Prostate gland (tissue), 2 donors: Measurements from ENCODE around the gene SUSD5. TPM values are rescaled to one million over a fixed set of nuclear protein-coding genes. Genes with fewer than 3 reads are reported as not detected.

Source experiments
- DNase-seq: peaks from one replicate; pipeline ENCODE4 v3.0.0-alpha.2; 2019; ENCODE audit warnings: low spot score
- H3K27ac ChIP-seq, 2 donors: fragments of 200-600 bp; sonication (generic); 2 replicates each; pipeline ENCODE4 v1.5.1; 2017 to 2019
- H3K27me3 ChIP-seq: fragments of 200-600 bp; sonication (generic); replicated peaks from 2 replicates; pipeline ENCODE4 v1.5.1; 2019; ENCODE audit not compliant: insufficient read depth
- H3K36me3 ChIP-seq, 2 donors: fragments of 200-600 bp; sonication (generic); 1 replicate in 1 of 2; 2 replicates in 1 of 2; pipeline versions ENCODE4 v1.5.1 to v1.8.1; 2017 to 2019
- H3K4me1 ChIP-seq: fragments of 200-600 bp; sonication (generic); replicated peaks from 2 replicates; pipeline ENCODE4 v1.5.1; 2019
- H3K4me3 ChIP-seq, 2 donors: fragments of 200-600 bp; sonication (generic); 2 replicates each; pipeline ENCODE4 v1.5.1; 2017 to 2019
- H3K9me3 ChIP-seq: fragments of 200-600 bp; sonication (generic); 2 replicates; pipeline ENCODE4 v1.5.1; 2017
- CTCF ChIP-seq, 4 experiments: fragments of 200-600 bp in 2 of 4; fragments of 450-650 bp in 2 of 4; sonication (generic) in 2 of 4; IDR thresholded peaks; 1 replicate in 3 of 4; 2 replicates in 1 of 4; pipeline ENCODE4 v1.5.1; 2016 to 2019; ENCODE audit warnings: antibody characterized with exemption in 4 of 4, mild to moderate bottlenecking in 2 of 4, moderate library complexity in 2 of 4
- POLR2A ChIP-seq: fragments of 450-650 bp; IDR thresholded peaks from one replicate; pipeline ENCODE4 v1.6.1; 2016; ENCODE audit warnings: antibody characterized with exemption, mild to moderate bottlenecking
- POLR2AphosphoS5 ChIP-seq: sonication (generic); formaldehyde crosslinking; IDR thresholded peaks from one replicate; pipeline ENCODE4 v1.6.1; 2017; ENCODE audit warnings: antibody characterized with exemption
- WGBS: methylation state at CpG from one replicate; pipeline ENCODE4 v1.1.5; 2018; 5-methylcytosine and 5-hydroxymethylcytosine counted together
- intact Hi-C: fragments of 100-400 bp; cut with DNase I; formaldehyde crosslinking; loops from one replicate; pipeline ENCODE4 v1.14.2; 2022
- total RNA-seq, 2 donors: library from RNA; depleted of rRNA; stranded (reverse); fragments of >200 nt; gene quantifications; one replicate each; pipeline ENCODE4 v1.1.0, GENCODE V29; 2016

The SUSD5 gene
- total RNA-seq, 2 donors from 2014 or later, result 0.77 to 6.9 TPM

- TF ChIP-seq CTCF (IDR thresholded peaks at IDR 0.05), result no peak
- no peak for TF ChIP-seq POLR2A
- TF ChIP-seq POLR2AphosphoS5, result no peak
- no peaks in the 10 kb centered on the region for H3K9me3 ChIP-seq
- no peaks in the 10 kb centered on the region for H3K27me3 ChIP-seq
- no peak for DNase-seq
- WGBS, result 35% methylated on average over 5 of the region's 5 CpGs
- H3K4me1 ChIP-seq, result no peaks in the 10 kb centered on the region
- no peak overlapping the region for H3K27ac ChIP-seq
- no peak overlapping the region for H3K4me3 ChIP-seq
- intact Hi-C loops, result no loop called here
- no peaks in the 10 kb centered on the region for H3K36me3 ChIP-seq
These were observed 13.3 kb upstream of the SUSD5 start for GRCh38 chr3:33231756-33232465.

GRCh38 chr3:33229947-33230346, 11.3 kb upstream of the SUSD5 start:
- 23% methylated on average over 5 of the region's 5 CpGs for WGBS
- no peak for TF ChIP-seq POLR2AphosphoS5
- TF ChIP-seq CTCF (IDR thresholded peaks at IDR 0.05), result no peak
- no peak for TF ChIP-seq POLR2A
- no peak overlapping the region for H3K4me3 ChIP-seq
- H3K27me3 ChIP-seq, result no peaks in the 10 kb centered on the region
- intact Hi-C loops, result no loop called here
- H3K9me3 ChIP-seq, result no peaks in the 10 kb centered on the region
- H3K4me1 ChIP-seq, result no peaks in the 10 kb centered on the region
- no peak for DNase-seq
- H3K36me3 ChIP-seq, result no peaks in the 10 kb centered on the region
- H3K27ac ChIP-seq, result no peak overlapping the region

- no peaks in the 10 kb centered on the region for H3K4me1 ChIP-seq
- H3K4me3 ChIP-seq, result no peak overlapping the region
- no peaks in the 10 kb centered on the region for H3K36me3 ChIP-seq
- no peaks in the 10 kb centered on the region for H3K27me3 ChIP-seq
- intact Hi-C loops, result no loop called here
- WGBS, result 88% methylated on average over 3 of the region's 3 CpGs
- H3K27ac ChIP-seq, result no peak overlapping the region
- no peaks in the 10 kb centered on the region for H3K9me3 ChIP-seq
- TF ChIP-seq CTCF (IDR thresholded peaks at IDR 0.05) (no peak), POLR2AphosphoS5 (no peak), POLR2A (no peak)
- no peak for DNase-seq
These were observed 10.5 kb upstream of the SUSD5 start for GRCh38 chr3:33229066-33229465.

GRCh38 chr3:33221241-33221640, 2.6 kb upstream of the SUSD5 start:
- intact Hi-C loops, result no loop called here
- no peak for DNase-seq
- TF ChIP-seq CTCF (IDR thresholded peaks at IDR 0.05) (no peak), POLR2AphosphoS5 (no peak), POLR2A (no peak)
- H3K4me3 ChIP-seq, result no peak overlapping the region
- no peaks in the 10 kb centered on the region for H3K4me1 ChIP-seq
- H3K27ac ChIP-seq, result no peak overlapping the region
- H3K9me3 ChIP-seq, result no peaks in the 10 kb centered on the region
- 72% methylated on average over 3 of the region's 3 CpGs for WGBS
- no peaks in the 10 kb centered on the region for H3K36me3 ChIP-seq
- peaks cover 2% of the 10 kb centered on the region for H3K27me3 ChIP-seq

GRCh38 chr3:33219175-33219487, 521 bp upstream of the SUSD5 start:
- 8% methylated on average over 15 of the region's 15 CpGs for WGBS
- Histone ChIP-seq H3K4me1 (no peaks in the 10 kb centered on the region), H3K9me3 (no peaks in the 10 kb centered on the region), H3K27me3 (peaks cover 2% of the 10 kb centered on the region), H3K4me3 (peak overlapping the region; percentile 18 to 33), H3K36me3 (no peaks in the 10 kb centered on the region), H3K27ac (no peak overlapping the region)
- no peak for DNase-seq
- TF ChIP-seq POLR2AphosphoS5 (no peak), POLR2A (no peak)
- intact Hi-C loops, result no loop called here
